Activated CD4-positive, alpha-beta T cell treated with anti-CD3 and anti-CD28 coated beads, Interleukin-2, amount 10 ng/mL, durations not matched to agents 7 days and 5 days (primary cell): Measurements from ENCODE around the gene CNIH2. TPM values are rescaled to one million over a fixed set of nuclear protein-coding genes. Genes with fewer than 3 reads are reported as not detected.

Source experiments
- CTCF ChIA-PET: fragments of 350-600 bp; sonication (Branson Sonifier 250); formaldehyde crosslinking; loops from one replicate; lab custom pipeline; 2021; ENCODE audit warnings: antibody characterized with exemption; lab: Charles Lee
- POLR2A ChIA-PET: fragments of 350-600 bp; sonication (Branson Sonifier 250); formaldehyde crosslinking; loops from one replicate; lab custom pipeline; 2021; ENCODE audit warnings: antibody characterized with exemption; lab: Charles Lee
- DNase-seq: peaks from one replicate; pipeline ENCODE4 v3.0.0-alpha.2; 2020
- H3K27ac Mint-ChIP-seq: one replicate; pipeline ENCODE4 v1.8.0; 2021; ENCODE audit warnings: mild to moderate bottlenecking, moderate library complexity, mixed read lengths
- H3K27me3 Mint-ChIP-seq: one replicate; pipeline ENCODE4 v1.8.0; 2021; ENCODE audit warnings: mixed read lengths
- H3K36me3 Mint-ChIP-seq: one replicate; pipeline ENCODE4 v1.8.0; 2021; ENCODE audit warnings: low read depth, mixed read lengths
- H3K4me1 Mint-ChIP-seq: one replicate; pipeline ENCODE4 v1.8.0; 2021; ENCODE audit warnings: mixed read lengths
- H3K4me3 Mint-ChIP-seq: one replicate; pipeline ENCODE4 v1.8.0; 2021; ENCODE audit warnings: mild to moderate bottlenecking, moderate library complexity, mixed read lengths
- H3K9me3 Mint-ChIP-seq: one replicate; pipeline ENCODE4 v1.8.0; 2021; ENCODE audit warnings: mixed read lengths
- total RNA-seq, 2 experiments: library from RNA; stranded (reverse); gene quantifications; one replicate each; pipeline ENCODE4 v1.2.3, GENCODE V29; 2021

CNIH2 gene
- 1 to 10 TPM; 2.5 TPM for total RNA-seq

- ChIA-PET POLR2A (no interaction called here), CTCF (interaction anchor here (0.9 kb wide), 1 partner anchor 55 kb away, joined by 4 read pairs; no protein-coding TSS in a partner anchor)
- H3K4me3 Mint-ChIP-seq, result peak within 1 kb of the TSS; percentile 55
- H3K4me1 Mint-ChIP-seq, result peaks cover 33% of the 10 kb centered on the region
- H3K27me3 Mint-ChIP-seq, result peaks cover 3% of the 10 kb centered on the region
- peaks cover 32% of the 10 kb centered on the region for H3K36me3 Mint-ChIP-seq
- H3K27ac Mint-ChIP-seq, result no peak within 1 kb of the TSS
- peak; percentile 36 for DNase-seq
- no peaks in the 10 kb centered on the region for H3K9me3 Mint-ChIP-seq
Observed at GRCh38 chr11:66277471-66278362, at the start of gene CNIH2. TSS of gene CNIH2 (plus strand) at chr11:66278175. CDS start at chr11:66278457, 282 bp downstream.

- ChIA-PET CTCF (no interaction called here), POLR2A (no interaction called here)
- DNase-seq, result no peak
- Mint-ChIP-seq H3K4me3 (no peak overlapping the region), H3K27ac (no peak overlapping the region), H3K9me3 (no peaks in the 10 kb centered on the region), H3K27me3 (no peaks in the 10 kb centered on the region), H3K4me1 (peaks cover 3% of the 10 kb centered on the region), H3K36me3 (peaks cover 34% of the 10 kb centered on the region)
Observed at GRCh38 chr11:66228521-66228920, 49.5 kb upstream of the CNIH2 start.

- H3K27ac Mint-ChIP-seq, result no peak overlapping the region
- CTCF ChIA-PET, result no interaction called here
- peaks cover 3% of the 10 kb centered on the region for H3K4me1 Mint-ChIP-seq
- H3K4me3 Mint-ChIP-seq, result no peak overlapping the region
- H3K36me3 Mint-ChIP-seq, result peaks cover 37% of the 10 kb centered on the region
- H3K9me3 Mint-ChIP-seq, result no peaks in the 10 kb centered on the region
- DNase-seq, result no peak
- no peaks in the 10 kb centered on the region for H3K27me3 Mint-ChIP-seq
- POLR2A ChIA-PET, result no interaction called here
Observed at GRCh38 chr11:66230156-66230555, 47.8 kb upstream of the CNIH2 start.

GRCh38 chr11:66230978-66231377 is 47.0 kb upstream of the CNIH2 start:
- Mint-ChIP-seq H3K36me3 (peaks cover 42% of the 10 kb centered on the region), H3K4me1 (peaks cover 3% of the 10 kb centered on the region), H3K27ac (no peak overlapping the region), H3K4me3 (no peak overlapping the region), H3K9me3 (no peaks in the 10 kb centered on the region), H3K27me3 (no peaks in the 10 kb centered on the region)
- no peak for DNase-seq
- POLR2A ChIA-PET, result no interaction called here
- CTCF ChIA-PET, result interaction anchor here (0.6 to 1.1 kb wide), 2 partner anchors 9 to 10 kb away, joined by 3 read pairs; no protein-coding TSS in a partner anchor

GRCh38 chr11:66231561-66231960 is 46.4 kb upstream of the CNIH2 start:
- peak overlapping the region; percentile 17 for H3K27ac Mint-ChIP-seq
- no peak overlapping the region for H3K4me3 Mint-ChIP-seq
- CTCF ChIA-PET, result interaction anchor here (0.6 to 1.1 kb wide), 2 partner anchors 9 to 10 kb away, joined by 3 read pairs; no protein-coding TSS in a partner anchor
- H3K27me3 Mint-ChIP-seq, result no peaks in the 10 kb centered on the region
- POLR2A ChIA-PET, result no interaction called here
- DNase-seq, result no peak
- H3K4me1 Mint-ChIP-seq, result no peaks in the 10 kb centered on the region
- H3K36me3 Mint-ChIP-seq, result peaks cover 42% of the 10 kb centered on the region
- H3K9me3 Mint-ChIP-seq, result no peaks in the 10 kb centered on the region

GRCh38 chr11:66232769-66233168 is 45.2 kb upstream of the CNIH2 start:
- Mint-ChIP-seq H3K4me3 (no peak overlapping the region), H3K9me3 (no peaks in the 10 kb centered on the region), H3K27ac (peak overlapping the region; percentile 41), H3K27me3 (no peaks in the 10 kb centered on the region), H3K36me3 (peaks cover 40% of the 10 kb centered on the region), H3K4me1 (no peaks in the 10 kb centered on the region)
- DNase-seq, result no peak
- ChIA-PET CTCF (interaction anchor here (4.3 kb wide), 1 partner anchor 10 kb away, joined by 19 read pairs; no protein-coding TSS in a partner anchor), POLR2A (no interaction called here)

GRCh38 chr11:66233301-66233700 is 44.7 kb upstream of the CNIH2 start:
- ChIA-PET CTCF (interaction anchor here (4.3 kb wide), 1 partner anchor 11 kb away, joined by 19 read pairs; no protein-coding TSS in a partner anchor), POLR2A (no interaction called here)
- Mint-ChIP-seq H3K27me3 (no peaks in the 10 kb centered on the region), H3K36me3 (peaks cover 39% of the 10 kb centered on the region), H3K9me3 (no peaks in the 10 kb centered on the region), H3K27ac (no peak overlapping the region), H3K4me1 (no peaks in the 10 kb centered on the region), H3K4me3 (no peak overlapping the region)
- DNase-seq, result no peak

GRCh38 chr11:66235141-66235540 is 42.8 kb upstream of the CNIH2 start:
- CTCF ChIA-PET, result interaction anchor here (1.4 to 4.3 kb wide), 3 partner anchors 12 to 47 kb away, joined by 3 to 19 read pairs (median 6); no protein-coding TSS in a partner anchor
- H3K4me3 Mint-ChIP-seq, result no peak overlapping the region
- H3K9me3 Mint-ChIP-seq, result no peaks in the 10 kb centered on the region
- H3K27me3 Mint-ChIP-seq, result no peaks in the 10 kb centered on the region
- H3K36me3 Mint-ChIP-seq, result peaks cover 38% of the 10 kb centered on the region
- H3K27ac Mint-ChIP-seq, result no peak overlapping the region
- POLR2A ChIA-PET, result no interaction called here
- DNase-seq, result no peak
- no peaks in the 10 kb centered on the region for H3K4me1 Mint-ChIP-seq

- ChIA-PET CTCF (no interaction called here), POLR2A (no interaction called here)
- DNase-seq, result no peak
- Mint-ChIP-seq H3K27me3 (no peaks in the 10 kb centered on the region), H3K27ac (peak overlapping the region; percentile 60), H3K4me3 (no peak overlapping the region), H3K4me1 (peaks cover 9% of the 10 kb centered on the region), H3K9me3 (no peaks in the 10 kb centered on the region), H3K36me3 (peaks cover 28% of the 10 kb centered on the region)
Observed at GRCh38 chr11:66237867-66238266, 40.1 kb upstream of the CNIH2 start.

- no peaks in the 10 kb centered on the region for H3K27me3 Mint-ChIP-seq
- no peak for DNase-seq
- no peaks in the 10 kb centered on the region for H3K9me3 Mint-ChIP-seq
- H3K4me3 Mint-ChIP-seq, result no peak overlapping the region
- POLR2A ChIA-PET, result no interaction called here
- H3K36me3 Mint-ChIP-seq, result peaks cover 28% of the 10 kb centered on the region
- peak overlapping the region; percentile 25 for H3K27ac Mint-ChIP-seq
- CTCF ChIA-PET, result no interaction called here
- peaks cover 14% of the 10 kb centered on the region for H3K4me1 Mint-ChIP-seq
Observed at GRCh38 chr11:66238786-66239413, 39.1 kb upstream of the CNIH2 start.

GRCh38 chr11:66239511-66239910 is 38.5 kb upstream of the CNIH2 start:
- POLR2A ChIA-PET, result no interaction called here
- Mint-ChIP-seq H3K27me3 (no peaks in the 10 kb centered on the region), H3K36me3 (peaks cover 27% of the 10 kb centered on the region), H3K4me1 (peaks cover 16% of the 10 kb centered on the region), H3K27ac (peak overlapping the region; percentile 6), H3K4me3 (no peak overlapping the region), H3K9me3 (no peaks in the 10 kb centered on the region)
- CTCF ChIA-PET, result no interaction called here
- no peak for DNase-seq

- H3K36me3 Mint-ChIP-seq, result peaks cover 23% of the 10 kb centered on the region
- H3K27me3 Mint-ChIP-seq, result no peaks in the 10 kb centered on the region
- H3K9me3 Mint-ChIP-seq, result no peaks in the 10 kb centered on the region
- DNase-seq, result no peak
- ChIA-PET CTCF (interaction anchor here (1.3 to 2.3 kb wide), 2 partner anchors 13 to 17 kb away, joined by 3 to 18 read pairs; no protein-coding TSS in a partner anchor), POLR2A (no interaction called here)
- no peak overlapping the region for H3K27ac Mint-ChIP-seq
- no peak overlapping the region for H3K4me3 Mint-ChIP-seq
- H3K4me1 Mint-ChIP-seq, result peaks cover 16% of the 10 kb centered on the region
Observed at GRCh38 chr11:66239998-66240780, 37.8 kb upstream of the CNIH2 start.
